ENCODE results near the gene TPST2.

TPST2 gene

GRCh38 chr22:26610072-26610958 is 20.4 kb upstream of the TPST2 start:
- DNase-seq, result peak; percentile 46

GRCh38 chr22:26609287-26609686 is 19.4 kb upstream of the TPST2 start:
- DNase-seq, result no peak

- no peak for DNase-seq
Measured at GRCh38 chr22:26608129-26608528, 18.2 kb upstream of the TPST2 start.

- DNase-seq, result no peak
Measured at GRCh38 chr22:26606611-26607010, 16.7 kb upstream of the TPST2 start.

- DNase-seq, result no peak
Measured at GRCh38 chr22:26604368-26604767, 14.4 kb upstream of the TPST2 start.

GRCh38 chr22:26602127-26602526 is 12.2 kb upstream of the TPST2 start:
- DNase-seq, result no peak

- DNase-seq, result no peak
Measured at GRCh38 chr22:26601726-26602125, 11.8 kb upstream of the TPST2 start.

- no peak for DNase-seq
Measured at GRCh38 chr22:26599505-26599904, 9.6 kb upstream of the TPST2 start.

GRCh38 chr22:26597480-26597879 is 7.5 kb upstream of the TPST2 start:
- DNase-seq, result no peak

GRCh38 chr22:26597026-26597425 is 7.1 kb upstream of the TPST2 start:
- DNase-seq, result no peak

- no peak for DNase-seq
Measured at GRCh38 chr22:26593763-26594162, 3.8 kb upstream of the TPST2 start.

GRCh38 chr22:26592421-26592891 is 2.5 kb upstream of the TPST2 start:
- peak; percentile 25 for DNase-seq

GRCh38 chr22:26589367-26589844 is 526 bp downstream of the TPST2 start:
- DNase-seq, result peak; percentile 23

- no peak for DNase-seq
Measured at GRCh38 chr22:26588729-26589366, 1.1 kb downstream of the TPST2 start.

GRCh38 chr22:26587991-26588613 is 1.8 kb downstream of the TPST2 start:
- DNase-seq, result no peak

- DNase-seq, result no peak
Measured at GRCh38 chr22:26586556-26587325, 3.2 kb downstream of the TPST2 start.

GRCh38 chr22:26585104-26585790 is 4.7 kb downstream of the TPST2 start:
- DNase-seq, result no peak

GRCh38 chr22:26584010-26584409 is 5.9 kb downstream of the TPST2 start:
- no peak for DNase-seq

- DNase-seq, result no peak
Measured at GRCh38 chr22:26581633-26582168, 8.2 kb downstream of the TPST2 start.

- no peak for DNase-seq
Measured at GRCh38 chr22:26581026-26581425, 8.9 kb downstream of the TPST2 start.

- no peak for DNase-seq
Measured at GRCh38 chr22:26580240-26580962, 9.5 kb downstream of the TPST2 start.

All from stimulated activated CD4-positive, alpha-beta T cell treated with anti-CD3 and anti-CD28 coated beads, Interleukin-1b, Interleukin-23, amount 100 ng/mL, for 48 hours (primary cell).